Activated gamma-delta T cell treated with Interleukin-2 at 50 U/mL for 16 hours (primary cell): Measurements from ENCODE around the gene ZNF750.

Experiments
- DNase-seq: peaks from one replicate; pipeline ENCODE4 v3.0.0-alpha.2; 2020

ZNF750 gene

GRCh38 chr17:82832881-82833475 lies 6.8 kb downstream of the ZNF750 start:
- no peak for DNase-seq

- no peak for DNase-seq
Measured at GRCh38 chr17:82832411-82832810, 7.4 kb downstream of the ZNF750 start.

GRCh38 chr17:82831818-82832200 lies 8.0 kb downstream of the ZNF750 start:
- DNase-seq, result no peak

- no peak for DNase-seq
Measured at GRCh38 chr17:82831041-82831817, 8.6 kb downstream of the ZNF750 start.

GRCh38 chr17:82830249-82830661 lies 9.6 kb downstream of the ZNF750 start:
- no peak for DNase-seq

- no peak for DNase-seq
Measured at GRCh38 chr17:82828875-82829487, 10.8 kb downstream of the ZNF750 start.

- no peak for DNase-seq
Measured at GRCh38 chr17:82826956-82827355, 12.9 kb downstream of the ZNF750 start.

GRCh38 chr17:82826211-82826610 lies 13.6 kb downstream of the ZNF750 start:
- no peak for DNase-seq

GRCh38 chr17:82825540-82826124 lies 14.2 kb downstream of the ZNF750 start:
- no peak for DNase-seq

GRCh38 chr17:82823004-82823403 lies 16.8 kb downstream of the ZNF750 start:
- DNase-seq, result no peak

GRCh38 chr17:82822281-82822680 lies 17.5 kb downstream of the ZNF750 start:
- DNase-seq, result no peak

GRCh38 chr17:82821554-82821953 lies 18.3 kb downstream of the ZNF750 start:
- DNase-seq, result no peak

GRCh38 chr17:82820278-82821251 lies 19.3 kb downstream of the ZNF750 start:
- no peak for DNase-seq

- DNase-seq, result no peak
Measured at GRCh38 chr17:82817947-82818346, 21.9 kb downstream of the ZNF750 start.

- DNase-seq, result no peak
Measured at GRCh38 chr17:82816358-82816757, 23.5 kb downstream of the ZNF750 start.

- no peak for DNase-seq
Measured at GRCh38 chr17:82815790-82816305, 24.0 kb downstream of the ZNF750 start.

GRCh38 chr17:82815354-82815753 lies 24.5 kb downstream of the ZNF750 start:
- DNase-seq, result no peak

GRCh38 chr17:82814834-82815233 lies 25.0 kb downstream of the ZNF750 start:
- no peak for DNase-seq

- DNase-seq, result no peak
Measured at GRCh38 chr17:82813299-82814051, 26.3 kb downstream of the ZNF750 start.

- DNase-seq, result no peak
Measured at GRCh38 chr17:82812601-82813000, 27.2 kb downstream of the ZNF750 start.

- DNase-seq, result no peak
Measured at GRCh38 chr17:82812058-82812457, 27.8 kb downstream of the ZNF750 start.
